Activated CD4-positive, alpha-beta T cell treated with anti-CD3 and anti-CD28 coated beads for 24 hours (primary cell): ENCODE measurements around the gene HMGCS2.
"Not testable (repeated sequence)": the region's sequence is repeated elsewhere in the genome, so short reads cannot be mapped to it uniquely, and the experiment has no call there.

ENCODE experiments used
- DNase-seq, 2 donors: peaks; one replicate each; pipeline ENCODE4 v3.0.0-alpha.2; 2020; ENCODE audit warnings: low read depth in 2 of 2

Gene HMGCS2

DNA sequence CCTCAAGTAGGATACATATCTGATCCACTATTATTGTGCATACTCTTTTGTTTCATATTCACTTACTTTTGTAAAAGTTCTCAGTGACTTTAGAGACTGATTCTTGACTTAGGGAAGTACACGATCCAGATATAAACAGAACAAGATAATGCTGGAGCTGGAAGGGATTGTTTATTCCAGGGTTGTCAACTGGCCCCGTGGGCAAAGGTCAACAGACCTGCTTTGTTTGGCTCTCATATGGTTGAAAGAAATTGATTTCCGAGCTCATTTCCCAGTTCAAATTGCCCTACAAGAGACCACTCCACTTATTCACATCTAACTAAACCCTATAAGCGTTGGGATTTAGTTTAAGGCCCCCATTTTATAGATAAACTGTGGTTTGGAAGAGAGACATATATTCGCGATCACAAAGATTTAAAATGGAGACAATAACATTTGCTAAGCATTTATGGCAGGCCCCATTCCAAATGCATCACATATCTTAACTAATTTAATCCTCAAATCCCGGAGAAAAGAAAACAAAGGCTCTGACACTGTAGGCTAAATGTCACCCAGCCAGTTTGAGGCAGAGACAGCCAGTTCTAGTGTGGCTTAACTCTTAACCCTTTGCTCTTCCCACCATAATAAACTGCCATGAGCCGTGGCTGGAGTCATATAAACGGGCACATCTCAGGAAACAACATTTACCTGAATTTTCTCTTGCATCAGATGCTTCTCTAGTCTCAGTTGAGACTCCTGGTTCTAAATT, 21.9 kb upstream of the HMGCS2 start:
- DNase-seq: no peak

- DNase-seq: no peak
These were observed 19.1 kb upstream of the HMGCS2 start for GRCh38 chr1:119787776-119788175.

DNA sequence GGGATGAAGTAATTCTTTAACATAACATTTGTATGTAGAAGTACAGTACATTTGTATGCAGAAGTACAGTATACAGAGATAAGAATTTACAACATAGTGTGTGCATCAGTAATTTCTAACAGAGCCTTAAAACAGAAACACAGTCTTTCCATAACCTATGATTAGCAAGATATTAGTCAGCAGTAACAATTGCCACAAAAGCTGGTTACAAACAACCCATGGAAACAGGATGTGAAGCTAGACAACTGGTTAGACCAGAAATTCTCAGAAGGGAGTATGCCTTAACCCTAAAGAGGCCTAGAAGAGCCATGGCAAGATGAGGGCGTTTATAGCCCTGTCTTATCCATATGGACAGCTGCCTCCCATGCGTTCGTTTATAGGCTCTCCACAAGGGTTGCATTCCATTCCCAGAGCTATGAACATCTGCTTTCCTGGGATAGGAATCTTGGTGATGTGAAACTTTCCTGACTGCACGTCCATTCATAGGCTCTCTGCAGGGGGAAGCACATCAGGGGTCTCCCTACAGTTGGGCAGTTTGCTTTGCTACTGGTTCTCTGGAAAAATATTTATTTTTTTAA, 17.9 kb upstream of the HMGCS2 start:
- DNase-seq: not testable (repeated sequence)

DNA sequence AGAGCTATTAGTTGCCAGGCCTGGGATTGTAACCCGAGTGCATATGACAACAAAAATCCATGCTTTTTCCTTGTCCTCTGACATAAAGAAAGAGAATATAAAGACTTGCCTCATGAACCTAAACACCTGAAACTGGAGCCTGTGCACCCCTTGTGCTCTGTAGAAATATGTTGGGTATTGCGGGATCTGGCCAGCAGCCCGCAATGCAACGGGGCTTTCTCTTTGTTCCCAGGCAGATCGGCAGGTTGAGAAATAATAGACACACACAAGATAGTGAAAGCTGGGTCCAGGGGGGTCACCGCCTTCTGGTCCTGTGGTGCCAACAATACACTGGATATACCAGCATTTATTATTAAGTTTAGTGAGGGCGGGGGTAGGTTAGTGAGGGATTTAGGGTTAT, 17.3 kb upstream of the HMGCS2 start:
- DNase-seq: not testable (repeated sequence)

DNA sequence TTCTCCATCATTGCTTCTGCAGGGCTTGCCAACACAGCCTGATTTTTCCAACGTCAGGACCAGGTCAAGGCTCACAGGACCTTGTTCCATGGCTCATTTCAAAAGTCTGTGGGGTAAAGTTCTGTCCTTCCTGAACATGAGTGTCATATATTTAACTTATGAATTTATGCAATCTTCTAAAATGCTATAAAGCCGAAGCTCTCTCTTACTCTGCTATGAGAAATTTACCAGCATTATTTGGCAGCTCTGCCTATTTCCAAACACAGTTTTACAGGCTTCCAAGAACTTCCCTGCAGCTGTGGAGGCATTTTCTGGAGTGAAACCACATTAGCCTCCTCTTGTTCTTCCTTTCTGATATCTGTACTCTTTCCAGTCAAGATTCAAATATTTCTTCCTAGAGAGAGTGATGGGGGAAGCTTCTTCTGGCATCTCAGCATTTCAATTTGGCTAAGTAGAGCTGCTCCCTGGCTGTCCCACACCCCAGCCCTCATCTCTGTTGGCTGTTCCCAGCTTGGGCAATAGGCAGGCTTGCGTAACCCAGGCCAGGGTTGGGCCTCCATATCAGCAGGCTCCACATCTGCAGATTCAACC, 15.6 kb upstream of the HMGCS2 start:
- DNase-seq: no peak

- DNase-seq: no peak
These were observed 14.9 kb upstream of the HMGCS2 start for GRCh38 chr1:119783354-119784185.

- no peak for DNase-seq
These were observed 14.1 kb upstream of the HMGCS2 start for GRCh38 chr1:119782631-119783325.

DNA sequence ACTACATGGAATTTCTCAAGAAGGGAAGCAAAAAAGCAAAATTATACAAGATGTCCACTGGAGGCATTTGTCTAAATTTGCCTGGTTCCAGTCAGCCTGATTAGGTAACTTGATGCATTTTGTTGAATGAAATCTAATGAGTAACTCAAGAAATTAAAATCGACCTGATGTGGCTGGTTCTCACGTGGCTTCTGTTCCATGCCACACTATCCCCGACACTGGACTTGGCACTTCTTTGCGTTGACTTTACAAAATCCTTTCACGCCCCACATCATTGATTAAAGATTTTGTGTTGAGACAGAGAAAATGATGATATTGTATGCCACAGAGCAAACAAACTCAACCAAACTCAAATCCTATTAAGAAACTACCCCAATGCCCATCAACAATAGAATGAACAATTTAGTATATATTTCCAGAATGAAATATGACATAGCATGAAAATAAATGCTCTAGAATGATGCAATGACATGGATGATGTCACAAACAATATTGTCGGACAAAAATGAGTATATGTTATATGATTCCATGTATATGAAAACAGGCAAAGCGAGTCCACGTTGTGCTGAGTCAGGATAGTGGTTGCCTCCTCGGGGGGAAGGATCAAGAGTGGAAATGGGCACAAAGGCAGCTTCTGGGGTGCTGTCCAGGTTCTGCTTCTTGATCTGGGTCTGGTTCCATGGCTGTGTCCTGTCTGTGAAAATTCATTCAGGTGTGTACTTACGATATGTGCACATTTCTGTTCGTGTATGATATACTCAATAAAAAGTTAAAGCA, 12.9 kb upstream of the HMGCS2 start:
- no peak for DNase-seq

DNA sequence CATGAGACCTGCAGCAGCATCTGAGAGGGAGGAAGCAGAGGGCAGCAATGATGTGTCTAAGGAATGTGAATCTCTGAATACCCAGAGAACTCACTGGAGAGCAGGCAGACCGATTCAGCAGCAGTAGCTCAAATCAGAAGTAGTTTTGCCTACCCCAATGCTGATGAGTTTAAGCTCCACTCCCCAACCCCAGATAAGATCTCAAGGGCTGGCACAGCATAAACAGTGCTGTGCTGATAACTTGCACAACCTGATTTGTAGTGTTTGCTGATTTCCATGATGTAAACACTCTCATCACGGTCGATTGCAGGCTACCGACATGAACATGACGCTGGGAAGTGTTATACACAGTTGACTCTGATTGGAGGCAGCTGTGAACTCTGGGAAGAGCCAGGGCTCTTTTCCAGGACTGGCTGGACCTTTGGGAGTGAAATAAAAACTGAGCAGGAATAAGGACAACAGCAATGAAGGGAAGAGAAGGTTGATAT, 11.2 kb upstream of the HMGCS2 start:
- DNase-seq: no peak

DNA sequence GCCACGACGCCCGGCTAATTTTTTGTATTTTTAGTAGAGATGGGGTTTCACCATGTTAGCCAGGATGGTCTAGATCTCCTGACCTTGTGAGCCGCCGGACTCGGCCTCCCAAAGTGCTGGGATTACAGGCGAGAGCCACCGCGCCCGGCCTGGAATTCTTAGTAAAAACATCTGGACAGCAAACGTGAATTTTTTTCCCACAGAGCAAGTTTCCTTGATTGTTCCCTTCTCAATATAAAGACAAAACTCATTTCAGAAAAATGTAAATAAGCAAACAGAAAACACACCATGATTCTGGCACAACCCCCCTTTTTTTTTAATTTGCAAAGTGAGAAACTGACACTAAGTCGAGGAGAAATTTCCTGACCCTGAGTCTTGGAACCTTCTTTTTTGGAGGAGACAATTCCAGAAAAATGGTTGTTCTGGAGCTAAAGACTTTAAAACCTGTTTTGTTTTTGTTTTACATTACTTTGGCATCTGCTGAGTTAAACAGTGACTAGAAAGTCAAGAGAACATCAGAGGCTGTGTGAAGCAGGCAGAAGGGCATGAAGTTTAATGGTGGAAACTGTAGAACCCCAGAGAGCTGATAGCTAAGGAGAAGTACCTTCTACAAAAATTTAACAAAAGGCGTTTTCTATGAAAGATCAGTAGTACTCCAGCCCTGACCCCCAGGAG, 10.3 kb upstream of the HMGCS2 start:
- DNase-seq: no peak

GRCh38 chr1:119778359-119778758, 9.7 kb upstream of the HMGCS2 start:
- DNase-seq: no peak

DNA sequence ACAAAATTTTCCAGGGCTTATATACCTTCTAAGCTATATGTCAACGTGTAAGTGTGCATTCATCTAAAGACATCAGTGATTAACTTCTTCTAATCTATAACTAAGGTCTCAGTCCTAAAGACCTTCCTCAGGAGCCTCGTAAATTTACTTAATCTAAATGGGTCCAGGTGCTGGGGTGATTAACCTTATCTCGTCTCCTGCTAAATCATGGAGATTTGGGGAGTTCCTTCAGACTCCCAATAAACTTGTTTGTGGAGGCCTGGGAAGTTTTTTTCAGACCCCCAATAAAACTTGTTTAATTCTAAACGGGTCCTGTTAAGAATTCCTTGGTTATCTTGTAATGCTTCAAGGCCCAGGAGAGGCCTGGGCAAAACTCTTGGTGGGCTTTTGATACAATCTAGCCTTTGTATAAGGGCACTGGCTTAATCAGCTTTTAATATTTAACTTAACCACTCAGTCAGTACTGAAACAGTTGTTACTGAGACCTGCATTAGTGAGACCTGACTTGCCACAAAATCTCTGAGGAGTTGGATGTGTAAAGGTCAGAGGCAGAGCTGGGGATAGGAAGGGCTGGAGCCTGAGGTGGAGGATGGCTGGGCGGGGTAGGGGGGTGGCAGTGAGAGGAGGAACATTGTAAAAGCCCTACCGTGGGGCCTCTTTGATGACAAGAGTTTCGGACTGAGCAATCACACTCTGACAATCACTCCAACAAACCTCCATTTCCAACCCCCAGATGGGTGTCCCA, 6.2 kb upstream of the HMGCS2 start:
- no peak for DNase-seq

DNA sequence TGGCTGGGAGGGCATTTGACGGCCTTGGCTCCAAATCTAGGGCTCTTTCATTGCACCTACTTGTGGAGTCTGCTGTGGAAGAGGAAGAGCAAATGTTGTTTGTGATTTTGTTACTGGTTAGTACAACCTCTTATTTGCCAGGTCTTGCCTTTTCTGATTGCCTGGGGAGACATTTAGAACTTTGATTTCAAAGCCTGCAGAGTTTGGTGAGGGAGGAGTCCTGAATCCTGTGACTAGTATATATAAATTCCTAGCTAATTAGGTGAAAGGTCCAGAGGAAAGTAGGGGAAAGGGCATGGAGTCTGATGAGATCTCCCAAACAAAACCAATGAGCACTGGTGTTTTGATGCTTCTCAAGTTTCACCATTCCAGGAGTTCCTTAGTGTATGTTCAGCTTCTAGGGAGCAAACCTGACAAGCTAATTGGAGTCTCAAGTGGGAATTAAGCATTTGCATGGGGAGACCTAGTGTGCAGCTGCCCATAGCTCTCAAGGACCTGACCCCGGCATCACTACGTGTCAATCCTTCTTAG, 5.1 kb upstream of the HMGCS2 start:
- DNase-seq: no peak

DNA sequence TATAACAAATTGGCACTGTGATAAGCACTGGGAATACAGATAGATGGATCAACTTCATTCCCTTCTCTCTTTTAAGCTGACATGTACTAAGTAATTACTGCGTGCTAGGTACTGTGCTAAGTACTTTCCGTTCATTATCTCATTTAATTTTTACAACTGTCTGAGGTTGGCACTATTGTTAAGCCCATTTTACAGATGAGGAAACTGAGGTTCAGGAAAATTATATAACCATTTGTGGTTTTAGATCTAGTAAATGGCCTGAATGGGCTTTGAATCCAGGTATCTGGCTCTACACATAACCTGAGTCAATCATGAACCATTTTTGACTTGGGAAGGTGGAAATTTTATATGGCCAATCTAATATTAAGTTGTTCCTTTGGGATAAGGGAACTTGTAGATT, 3.6 kb upstream of the HMGCS2 start:
- no peak for DNase-seq

DNA sequence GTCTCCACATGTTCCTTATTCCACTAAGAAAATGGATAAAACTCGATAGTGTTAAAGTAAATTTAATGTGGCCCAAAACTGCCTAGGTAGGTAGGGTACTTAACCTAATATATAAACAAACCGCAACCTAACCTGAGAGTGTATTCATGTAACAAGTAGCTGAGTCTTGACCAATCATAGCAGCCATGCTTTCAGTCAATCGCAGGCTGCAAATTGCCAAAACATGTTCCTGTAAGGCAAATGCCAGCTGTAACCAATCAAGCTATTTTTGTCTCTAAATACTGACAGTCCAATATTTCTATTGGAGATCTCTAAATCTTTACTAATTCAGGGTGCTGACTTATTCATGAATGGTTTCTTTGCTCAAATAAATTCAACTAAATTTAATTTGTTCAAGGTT, 3.1 kb upstream of the HMGCS2 start:
- no peak for DNase-seq

- no peak for DNase-seq
These were observed 2.3 kb upstream of the HMGCS2 start for GRCh38 chr1:119771016-119771415.

DNA sequence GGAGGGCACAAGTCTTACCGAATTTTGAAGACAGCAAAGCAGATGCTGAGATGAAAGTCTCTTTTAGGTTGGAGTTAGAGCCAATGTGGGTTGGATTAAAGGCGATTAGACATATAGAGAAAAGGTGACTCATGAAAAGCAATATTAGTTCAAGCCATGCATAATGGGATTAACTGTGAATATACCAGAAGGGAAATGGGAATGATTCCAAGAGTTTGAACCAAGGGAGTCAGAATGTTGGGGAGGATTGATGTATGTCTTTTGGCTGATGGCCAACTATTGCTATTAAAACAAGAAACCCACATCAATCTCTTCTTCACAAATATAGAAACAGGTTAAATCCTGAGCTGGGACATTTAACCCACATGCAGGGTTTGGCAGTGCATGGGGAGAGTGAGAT, 1.2 kb downstream of the HMGCS2 start:
- DNase-seq: no peak

- no peak for DNase-seq
These were observed 2.3 kb downstream of the HMGCS2 start for GRCh38 chr1:119766374-119766794.

GRCh38 chr1:119764220-119764619, 4.5 kb downstream of the HMGCS2 start:
- DNase-seq: no peak
